Caco-2 (cell line): ENCODE data around the gene ENPP1. TPM values are rescaled to one million over a fixed set of nuclear protein-coding genes. Genes with fewer than 3 reads are reported as not detected.

Source experiments
- BruUV-seq: library from RNA; stranded (reverse); fragments of 400-500 nt; replicated peaks from 2 replicates; lab custom pipeline; 2021; lab: Mats Ljungman, UMichigan
- CTCF ChIA-PET: fragments of 300-600 bp; sonication (Branson Sonifier 250); formaldehyde crosslinking; loops from one replicate; lab custom pipeline; 2022; ENCODE audit warnings: antibody characterized with exemption; lab: Charles Lee
- POLR2A ChIA-PET: fragments of 300-600 bp; sonication (Branson Sonifier 250); formaldehyde crosslinking; loops from one replicate; lab custom pipeline; 2022; ENCODE audit warnings: antibody characterized with exemption; lab: Charles Lee
- DNase-seq, 2 experiments: peaks; one replicate each; pipeline versions ENCODE4 v3.0.0 to v3.0.0-alpha.2; 2020 to 2022
- H3K27me3 ChIP-seq: replicated peaks from 2 replicates; pipeline ENCODE4 v1.6.0; 2011; ENCODE audit warnings: low read length; ENCODE audit not compliant: control insufficient read depth, insufficient read depth
- H3K36me3 ChIP-seq: 2 replicates; pipeline ENCODE4 v1.5.1; 2011; ENCODE audit warnings: low read length; ENCODE audit not compliant: control insufficient read depth, insufficient read depth
- H3K4me1 ChIP-seq: fragments of 250-450 bp; sonication (Bioruptor Pico); 2 replicates; pipeline ENCODE4 v1.5.1; 2020; ENCODE audit warnings: mild to moderate bottlenecking
- H3K4me3 ChIP-seq: 2 replicates; pipeline ENCODE4 v1.5.1; 2011; ENCODE audit warnings: low read depth, mild to moderate bottlenecking, control low read depth, low read length
- H3K9me3 ChIP-seq: fragments of 250-450 bp; sonication (Bioruptor Pico); 2 replicates; pipeline ENCODE4 v1.5.1; 2020; ENCODE audit warnings: mild to moderate bottlenecking, moderate library complexity
- H3K27ac Mint-ChIP-seq: one replicate; pipeline ENCODE4 v1.8.0; 2022; ENCODE audit warnings: mixed read lengths; ENCODE audit not compliant: unreplicated experiment
- H3K27me3 Mint-ChIP-seq: one replicate; pipeline ENCODE4 v1.8.0; 2022; ENCODE audit warnings: mixed read lengths; ENCODE audit not compliant: insufficient read depth, unreplicated experiment
- H3K36me3 Mint-ChIP-seq: one replicate; pipeline ENCODE4 v1.8.0; 2022; ENCODE audit warnings: mild to moderate bottlenecking, mixed read lengths; ENCODE audit not compliant: insufficient read depth, unreplicated experiment
- H3K4me1 Mint-ChIP-seq: one replicate; pipeline ENCODE4 v1.8.0; 2022; ENCODE audit warnings: low read depth, mixed read lengths; ENCODE audit not compliant: unreplicated experiment
- H3K4me3 Mint-ChIP-seq: one replicate; pipeline ENCODE4 v1.8.0; 2022; ENCODE audit warnings: mild to moderate bottlenecking, moderate library complexity, mixed read lengths; ENCODE audit not compliant: unreplicated experiment
- H3K9me3 Mint-ChIP-seq: one replicate; pipeline ENCODE4 v1.8.0; 2022; ENCODE audit warnings: mixed read lengths; ENCODE audit not compliant: unreplicated experiment
- CTCF ChIP-seq, 2 experiments: fragments of 200-600 bp in 1 of 2; IDR thresholded peaks; 1 replicate in 1 of 2; 2 replicates in 1 of 2; pipeline versions ENCODE4 v1.5.1 to v1.8.0; 2011 to 2022; ENCODE audit warnings: antibody characterized with exemption in 1 of 2, control low read depth in 1 of 2, inconsistent platforms in 1 of 2, low read depth in 1 of 2, low read length in 1 of 2, mild to moderate bottlenecking in 1 of 2, moderate library complexity in 1 of 2; ENCODE audit not compliant: insufficient read depth in 1 of 2, severe bottlenecking in 1 of 2, unreplicated experiment in 1 of 2
- intact Hi-C: fragments of 100-400 bp; cut with micrococcal nuclease; formaldehyde crosslinking; loops from one replicate; pipeline ENCODE4 v1.10.0; 2022; ENCODE audit not compliant: unreplicated experiment
- total RNA-seq: library from RNA; stranded (reverse); gene quantifications from 2 replicates; pipeline ENCODE4 v1.2.3, GENCODE V29; 2022

ENPP1 gene
- total RNA-seq, 1 experiment from 2014 or later: 4.8 TPM

- peaks cover 5% of the 10 kb centered on the region for H3K27me3 Mint-ChIP-seq
- Histone ChIP-seq H3K9me3 (no peaks in the 10 kb centered on the region), H3K4me3 (no peak overlapping the region), H3K36me3 (no peaks in the 10 kb centered on the region), H3K4me1 (peaks cover 9% of the 10 kb centered on the region; the same call in 1 of the 2 replicates), H3K27me3 (no peaks in the 10 kb centered on the region)
- TF ChIP-seq CTCF (IDR thresholded peaks at IDR 0.05; ENCODE audit: insufficient read depth in 1 of 2, low read depth in 1 of 2, low read length in 1 of 2, severe bottlenecking in 1 of 2, unreplicated experiment in 1 of 2): no peak
- POLR2A ChIA-PET: no interaction called here
- H3K9me3 Mint-ChIP-seq: no peaks in the 10 kb centered on the region
- intact Hi-C loops: no loop called here
- CTCF ChIA-PET: no interaction called here
- peaks cover 16% of the 10 kb centered on the region for H3K4me1 Mint-ChIP-seq
- H3K4me3 Mint-ChIP-seq: no peak overlapping the region
- H3K27ac Mint-ChIP-seq: no peak overlapping the region
- DNase-seq: no peak
- BruUV-seq: no TSS peak
- H3K36me3 Mint-ChIP-seq: no peaks in the 10 kb centered on the region
These were observed 3.7 kb downstream of the ENPP1 start for GRCh38 chr6:131811500-131811899.

- BruUV-seq: no TSS peak
- TF ChIP-seq CTCF (IDR thresholded peaks at IDR 0.05; ENCODE audit: insufficient read depth in 1 of 2, low read depth in 1 of 2, low read length in 1 of 2, severe bottlenecking in 1 of 2, unreplicated experiment in 1 of 2): no peak
- H3K4me3 Mint-ChIP-seq: no peak overlapping the region
- no peak overlapping the region for H3K4me3 ChIP-seq
- H3K36me3 ChIP-seq: no peaks in the 10 kb centered on the region
- no peaks in the 10 kb centered on the region for H3K36me3 Mint-ChIP-seq
- intact Hi-C loops: no loop called here
- H3K27me3 ChIP-seq: no peaks in the 10 kb centered on the region
- no peaks in the 10 kb centered on the region for H3K9me3 ChIP-seq
- no peaks in the 10 kb centered on the region for H3K27me3 Mint-ChIP-seq
- H3K9me3 Mint-ChIP-seq: no peaks in the 10 kb centered on the region
- no peak overlapping the region for H3K27ac Mint-ChIP-seq
- CTCF ChIA-PET: no interaction called here
- peaks cover 8% of the 10 kb centered on the region for H3K4me1 Mint-ChIP-seq
- H3K4me1 ChIP-seq: peaks cover 10% of the 10 kb centered on the region; the same call in 1 of the 2 replicates
- POLR2A ChIA-PET: no interaction called here
- DNase-seq: no peak
These were observed 6.2 kb downstream of the ENPP1 start for GRCh38 chr6:131813991-131814390.

- Mint-ChIP-seq H3K27me3 (no peaks in the 10 kb centered on the region), H3K4me1 (peaks cover 8% of the 10 kb centered on the region), H3K4me3 (no peak overlapping the region), H3K9me3 (peaks cover 9% of the 10 kb centered on the region), H3K27ac (no peak overlapping the region), H3K36me3 (no peaks in the 10 kb centered on the region)
- no peak for DNase-seq
- POLR2A ChIA-PET: no interaction called here
- no peaks in the 10 kb centered on the region for H3K36me3 ChIP-seq
- TF ChIP-seq CTCF (IDR thresholded peaks at IDR 0.05; ENCODE audit: insufficient read depth in 1 of 2, low read depth in 1 of 2, low read length in 1 of 2, severe bottlenecking in 1 of 2, unreplicated experiment in 1 of 2): no peak
- no TSS peak for BruUV-seq
- intact Hi-C loops: no loop called here
- peaks cover 10% of the 10 kb centered on the region; the same call in 1 of the 2 replicates for H3K4me1 ChIP-seq
- CTCF ChIA-PET: interaction anchor here (0.7 kb wide), 1 partner anchor 124 kb away, joined by 7 read pairs; no protein-coding TSS in a partner anchor
- no peaks in the 10 kb centered on the region for H3K9me3 ChIP-seq
- no peak overlapping the region for H3K4me3 ChIP-seq
- no peaks in the 10 kb centered on the region for H3K27me3 ChIP-seq
These were observed 9.0 kb downstream of the ENPP1 start for GRCh38 chr6:131816869-131817268.
